ENCODE results near the gene ADGRF5.

- TF ChIP-seq EP300 (IDR thresholded peaks at IDR 0.05) (no peak), CTCF (IDR thresholded peaks at IDR 0.05) (no peak), POLR2A (IDR thresholded peaks at IDR 0.05; ENCODE audit: low read depth) (no peak), POLR2AphosphoS5 (IDR thresholded peaks at IDR 0.05) (no peak)
Measured at GRCh38 chr6:46899659-46900058, 22.1 kb downstream of the ADGRF5 start.
